IPS DF 6.9 (cell line): ENCODE data around the gene NPPB.

Experiments
- DNase-seq: peaks from one replicate; pipeline ENCODE4 v3.0.0-alpha.2; 2013; ENCODE audit warnings: low read depth, low spot score
- H3K27ac ChIP-seq: one replicate; pipeline ENCODE4 v1.5.1; 2013; ENCODE audit warnings: low read length, control low read depth
- H3K27me3 ChIP-seq: 2 replicates; pipeline ENCODE4 v1.6.1; 2013; ENCODE audit warnings: mild to moderate bottlenecking, low read length; ENCODE audit not compliant: control insufficient read depth, insufficient read depth
- H3K36me3 ChIP-seq: 2 replicates; pipeline ENCODE4 v1.6.1; 2013; ENCODE audit warnings: low read length; ENCODE audit not compliant: control insufficient read depth, insufficient read depth
- H3K4me1 ChIP-seq: 2 replicates; pipeline ENCODE4 v1.6.1; 2013; ENCODE audit warnings: low read length; ENCODE audit not compliant: control insufficient read depth, insufficient read depth
- H3K4me3 ChIP-seq: 2 replicates; pipeline ENCODE4 v1.5.1; 2013; ENCODE audit warnings: mild to moderate bottlenecking, low read length
- H3K9me3 ChIP-seq: 2 replicates; pipeline ENCODE4 v1.6.1; 2013; ENCODE audit warnings: low read length, inconsistent platforms; ENCODE audit not compliant: control insufficient read depth, insufficient read depth
- WGBS: extraction: QIAGEN DNeasy Blood & Tissue Kit; methylation state at CpG from one replicate; pipeline ENCODE4 v1.1.7; 2013; ENCODE audit warnings: mixed read lengths, missing lambda C conversion rate; ENCODE audit not compliant: insufficient read length, insufficient coverage; 5-methylcytosine and 5-hydroxymethylcytosine counted together

Gene NPPB

DNA sequence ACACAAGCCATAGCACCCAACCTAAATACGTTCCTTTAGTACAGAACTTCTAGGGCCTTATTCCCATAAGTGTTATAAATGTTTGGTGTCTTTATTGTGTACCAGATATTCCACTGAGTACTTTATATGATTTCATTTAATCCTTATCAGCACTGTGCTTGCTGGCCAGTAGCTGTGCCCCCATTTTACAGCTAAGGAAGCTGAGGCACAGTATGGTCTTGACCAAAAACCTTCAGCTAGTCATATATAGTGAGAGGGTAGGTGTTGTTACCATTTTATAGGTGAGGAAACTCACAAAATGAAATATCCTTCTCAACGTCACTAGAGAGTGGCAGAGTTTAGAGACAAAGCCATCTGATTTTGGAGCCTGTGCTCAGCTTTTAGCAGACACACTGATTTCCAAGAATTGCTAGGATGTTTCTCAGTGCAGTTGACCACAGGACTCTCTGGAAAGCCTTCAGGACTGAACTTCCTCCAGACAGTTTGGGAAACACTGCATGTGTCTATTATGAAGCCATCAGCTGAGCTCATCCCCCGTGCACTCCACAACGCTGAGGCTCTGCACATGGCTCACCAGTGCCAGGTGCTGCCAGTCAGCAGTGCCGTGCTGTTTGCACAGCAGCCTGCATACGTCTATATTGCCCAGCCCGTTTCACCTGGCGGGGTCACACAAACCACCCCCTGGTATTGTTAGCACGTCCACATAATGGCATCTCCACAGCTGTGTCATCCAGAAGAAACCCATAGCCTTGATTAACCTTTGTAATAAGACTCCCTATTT, 26.6 kb downstream of the NPPB start:
- Histone ChIP-seq H3K4me1 (no peaks in the 10 kb centered on the region), H3K36me3 (peaks cover 65% of the 10 kb centered on the region), H3K9me3 (no peaks in the 10 kb centered on the region), H3K27me3 (no peaks in the 10 kb centered on the region), H3K4me3 (no peak overlapping the region), H3K27ac (no peak overlapping the region)
- WGBS = no CpG with 5 or more reads among the region's 9 CpGs
- DNase-seq = no peak

GRCh38 chr1:11828511-11828910, 30.2 kb downstream of the NPPB start:
- DNase-seq = no peak
- Histone ChIP-seq H3K4me1 (no peaks in the 10 kb centered on the region), H3K27ac (no peak overlapping the region), H3K4me3 (no peak overlapping the region), H3K36me3 (peaks cover 42% of the 10 kb centered on the region), H3K9me3 (no peaks in the 10 kb centered on the region), H3K27me3 (no peaks in the 10 kb centered on the region)
- WGBS = no CpG with 5 or more reads among the region's 19 CpGs

DNA sequence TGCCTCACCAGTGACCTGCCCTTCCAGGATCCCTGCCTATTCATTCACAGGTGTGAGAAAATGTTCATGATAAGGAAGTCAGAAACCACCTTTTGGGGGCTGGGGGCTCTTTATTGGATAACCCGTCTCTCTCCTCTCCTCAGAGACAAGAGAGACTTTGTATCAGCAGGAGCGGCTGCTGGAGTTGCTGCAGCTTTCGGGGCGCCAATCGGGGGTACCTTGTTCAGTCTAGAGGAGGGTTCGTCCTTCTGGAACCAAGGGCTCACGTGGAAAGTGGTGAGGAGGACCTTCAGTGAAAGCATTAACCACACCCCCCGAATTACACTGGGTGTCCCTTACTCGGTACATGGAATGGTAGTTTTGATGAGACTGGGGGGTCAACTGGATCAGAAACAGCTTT, 31.8 kb downstream of the NPPB start:
- Histone ChIP-seq H3K27ac (no peak overlapping the region), H3K4me1 (no peaks in the 10 kb centered on the region), H3K9me3 (no peaks in the 10 kb centered on the region), H3K36me3 (peaks cover 32% of the 10 kb centered on the region), H3K27me3 (no peaks in the 10 kb centered on the region), H3K4me3 (no peak overlapping the region)
- WGBS = no CpG with 5 or more reads among the region's 9 CpGs
- no peak for DNase-seq

GRCh38 chr1:11825131-11825530, 33.6 kb downstream of the NPPB start:
- Histone ChIP-seq H3K27me3 (no peaks in the 10 kb centered on the region), H3K9me3 (no peaks in the 10 kb centered on the region), H3K36me3 (peaks cover 31% of the 10 kb centered on the region), H3K4me1 (no peaks in the 10 kb centered on the region), H3K4me3 (no peak overlapping the region), H3K27ac (no peak overlapping the region)
- no CpG with 5 or more reads among the region's 7 CpGs for WGBS
- DNase-seq = no peak

- no peaks in the 10 kb centered on the region for H3K4me1 ChIP-seq
- peaks cover 21% of the 10 kb centered on the region for H3K36me3 ChIP-seq
- no peak overlapping the region for H3K4me3 ChIP-seq
- H3K27ac ChIP-seq = no peak overlapping the region
- H3K9me3 ChIP-seq = no peaks in the 10 kb centered on the region
- WGBS = no CpG with 5 or more reads among the region's 17 CpGs
- no peak for DNase-seq
- H3K27me3 ChIP-seq = no peaks in the 10 kb centered on the region
Observed at GRCh38 chr1:11823366-11824137, 35.2 kb downstream of the NPPB start.

GRCh38 chr1:11822091-11822490, 36.7 kb downstream of the NPPB start:
- Histone ChIP-seq H3K27ac (no peak overlapping the region), H3K4me1 (no peaks in the 10 kb centered on the region), H3K27me3 (no peaks in the 10 kb centered on the region), H3K9me3 (no peaks in the 10 kb centered on the region), H3K36me3 (peaks cover 19% of the 10 kb centered on the region), H3K4me3 (no peak overlapping the region)
- DNase-seq = no peak
- no CpG with 5 or more reads among the region's 3 CpGs for WGBS

DNA sequence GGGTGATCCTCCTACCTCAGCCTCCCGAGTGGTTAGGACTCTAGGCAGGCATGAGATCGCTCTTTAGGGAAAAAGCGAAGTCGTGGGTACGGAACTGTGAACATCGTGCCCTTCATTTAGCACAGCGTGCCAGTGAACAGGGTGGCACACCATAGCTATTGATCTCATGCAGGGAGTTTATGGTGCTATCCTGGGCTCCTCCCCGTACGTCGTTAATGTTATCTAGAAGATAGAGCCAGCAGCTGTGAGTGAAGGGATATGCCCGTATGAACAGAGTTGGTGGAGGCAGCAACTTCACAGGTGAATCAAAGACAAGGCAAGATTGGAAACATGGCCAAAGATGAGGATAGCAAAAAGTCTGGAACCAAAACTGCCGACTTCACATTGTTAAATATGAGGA, 41.6 kb downstream of the NPPB start:
- no peak for DNase-seq
- no peak overlapping the region for H3K27ac ChIP-seq
- WGBS = no CpG with 5 or more reads among the region's 12 CpGs
- H3K9me3 ChIP-seq = no peaks in the 10 kb centered on the region
- no peak overlapping the region for H3K4me3 ChIP-seq
- H3K27me3 ChIP-seq = no peaks in the 10 kb centered on the region
- H3K36me3 ChIP-seq = peaks cover 17% of the 10 kb centered on the region
- H3K4me1 ChIP-seq = no peaks in the 10 kb centered on the region

DNA sequence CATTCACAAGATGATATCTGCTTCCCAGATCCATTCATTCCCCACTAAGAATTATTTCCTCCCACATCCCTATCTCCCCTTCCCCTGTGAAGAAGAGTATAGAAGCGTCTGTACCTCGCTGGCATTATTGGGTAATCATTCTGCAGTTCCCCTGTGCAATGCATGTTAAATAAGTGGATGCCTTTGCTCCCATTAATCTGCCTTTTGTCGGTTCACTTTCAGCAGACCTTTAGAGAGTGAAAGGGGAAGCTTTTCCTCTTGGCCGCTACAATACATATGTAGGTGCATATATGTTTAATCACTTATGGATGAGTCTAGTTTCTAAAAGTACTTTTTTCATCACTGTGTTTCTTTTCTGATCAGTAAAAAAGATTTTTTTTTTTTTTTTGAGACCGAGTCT, 45.7 kb downstream of the NPPB start:
- Histone ChIP-seq H3K4me3 (no peak overlapping the region), H3K27me3 (no peaks in the 10 kb centered on the region), H3K4me1 (no peaks in the 10 kb centered on the region), H3K9me3 (no peaks in the 10 kb centered on the region), H3K27ac (no peak overlapping the region), H3K36me3 (peaks cover 12% of the 10 kb centered on the region)
- no CpG with 5 or more reads among the region's 5 CpGs for WGBS
- DNase-seq = no peak
